HG03342 (cell line): ENCODE data around the gene TTC39A.
"Not testable (repeated sequence)": the region's sequence is repeated elsewhere in the genome, so short reads cannot be mapped to it uniquely, and the experiment has no call there.

Source experiments
- ATAC-seq: cut with Tn5 transposase; IDR thresholded peaks from one replicate; pipeline ENCODE4 v1.9.1; 2021; ENCODE audit warnings: mild to moderate bottlenecking, moderate library complexity; ENCODE audit not compliant: unreplicated experiment

The TTC39A gene

GRCh38 chr1:51272916-51273315, 57.4 kb downstream of the TTC39A start:
- no peak for ATAC-seq

- ATAC-seq = no peak
Observed at GRCh38 chr1:51270751-51271150, 59.6 kb downstream of the TTC39A start.

GRCh38 chr1:51268634-51269033, 61.7 kb downstream of the TTC39A start:
- peak; percentile 26 for ATAC-seq

- no peak for ATAC-seq
Observed at GRCh38 chr1:51266791-51267190, 63.6 kb downstream of the TTC39A start.

GRCh38 chr1:51266181-51266580, 64.2 kb downstream of the TTC39A start:
- ATAC-seq = no peak

- ATAC-seq = no peak
Observed at GRCh38 chr1:51265618-51266017, 64.7 kb downstream of the TTC39A start.

GRCh38 chr1:51264451-51264850, 65.9 kb downstream of the TTC39A start:
- no peak for ATAC-seq

- ATAC-seq = no peak
Observed at GRCh38 chr1:51263147-51263877, 67.0 kb downstream of the TTC39A start.

GRCh38 chr1:51255331-51255730, 75.0 kb downstream of the TTC39A start:
- no peak for ATAC-seq

- no peak for ATAC-seq
Observed at GRCh38 chr1:51253691-51254090, 76.7 kb downstream of the TTC39A start.

- ATAC-seq = no peak
Observed at GRCh38 chr1:51252366-51252765, 78.0 kb downstream of the TTC39A start.

GRCh38 chr1:51251165-51251564, 79.2 kb downstream of the TTC39A start:
- ATAC-seq = not testable (repeated sequence)

- ATAC-seq = not testable (repeated sequence)
Observed at GRCh38 chr1:51250729-51251128, 79.6 kb downstream of the TTC39A start.

- ATAC-seq = no peak
Observed at GRCh38 chr1:51249445-51249844, 80.9 kb downstream of the TTC39A start.

GRCh38 chr1:51247499-51247898, 82.9 kb downstream of the TTC39A start:
- ATAC-seq = no peak

GRCh38 chr1:51247022-51247421, 83.3 kb downstream of the TTC39A start:
- peak; percentile 92 for ATAC-seq

- ATAC-seq = no peak
Observed at GRCh38 chr1:51242546-51242945, 87.8 kb downstream of the TTC39A start.

- no peak for ATAC-seq
Observed at GRCh38 chr1:51241119-51241518, 89.2 kb downstream of the TTC39A start.

GRCh38 chr1:51240084-51240483, 90.3 kb downstream of the TTC39A start:
- ATAC-seq = no peak

- ATAC-seq = no peak
Observed at GRCh38 chr1:51238034-51238403, 92.3 kb downstream of the TTC39A start.

- no peak for ATAC-seq
Observed at GRCh38 chr1:51237351-51238033, 92.9 kb downstream of the TTC39A start.
